Measurements from ENCODE around the gene GDPD3.
"Not testable (repeated sequence)": the region's sequence is repeated elsewhere in the genome, so short reads cannot be mapped to it uniquely, and the experiment has no call there.

Gene GDPD3

GRCh38 chr16:30122604-30123160 lies 9.3 kb upstream of the GDPD3 start:
- no peak for DNase-seq

- no peak for DNase-seq
Measured at GRCh38 chr16:30121741-30122571, 8.6 kb upstream of the GDPD3 start.

GRCh38 chr16:30120340-30121105 lies 7.2 kb upstream of the GDPD3 start:
- DNase-seq: no peak

- DNase-seq: no peak
Measured at GRCh38 chr16:30119428-30119827, 6.1 kb upstream of the GDPD3 start.

GRCh38 chr16:30117768-30118167 lies 4.4 kb upstream of the GDPD3 start:
- DNase-seq: no peak

- no peak for DNase-seq
Measured at GRCh38 chr16:30116291-30117207, 3.2 kb upstream of the GDPD3 start.

- DNase-seq: no peak
Measured at GRCh38 chr16:30115238-30115637, 1.9 kb upstream of the GDPD3 start.

- DNase-seq: not testable (repeated sequence)
Measured at GRCh38 chr16:30114833-30115232, 1.5 kb upstream of the GDPD3 start.

- DNase-seq: no peak
Measured at GRCh38 chr16:30114411-30114810, 1.1 kb upstream of the GDPD3 start.

- no peak for DNase-seq
Measured at GRCh38 chr16:30113711-30114333, 485 bp upstream of the GDPD3 start.

GRCh38 chr16:30112197-30113030 lies 923 bp downstream of the GDPD3 start:
- DNase-seq: peak; percentile 36 to 44

- no peak for DNase-seq
Measured at GRCh38 chr16:30110661-30111060, 2.7 kb downstream of the GDPD3 start.

GRCh38 chr16:30108059-30108850 lies 5.1 kb downstream of the GDPD3 start:
- DNase-seq: no peak

GRCh38 chr16:30104492-30104891 lies 8.8 kb downstream of the GDPD3 start:
- no peak for DNase-seq

GRCh38 chr16:30104090-30104489 lies 9.2 kb downstream of the GDPD3 start:
- no peak for DNase-seq

GRCh38 chr16:30096862-30097563 lies 16.3 kb downstream of the GDPD3 start:
- no peak for DNase-seq

- DNase-seq: peak; percentile 71 to 79
Measured at GRCh38 chr16:30096105-30096861, 17.1 kb downstream of the GDPD3 start, which contains the start of gene YPEL3. Gene YPEL3, minus strand, starts transcription at chr16:30096213. Its CDS starts 731 bp downstream, at chr16:30095482.

- DNase-seq: no peak
Measured at GRCh38 chr16:30095166-30096078, 17.9 kb downstream of the GDPD3 start.

Measured in activated CD4-positive, alpha-beta T cell treated with anti-CD3 and anti-CD28 coated beads, Interleukin-2, amount 50 U/mL, for 4 hours (primary cell).